ENCODE data around the gene GADD45B.

GADD45B gene, protein sequence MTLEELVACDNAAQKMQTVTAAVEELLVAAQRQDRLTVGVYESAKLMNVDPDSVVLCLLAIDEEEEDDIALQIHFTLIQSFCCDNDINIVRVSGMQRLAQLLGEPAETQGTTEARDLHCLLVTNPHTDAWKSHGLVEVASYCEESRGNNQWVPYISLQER

GRCh38 chr19:2475702-2476450, at the start of gene GADD45B:
Gene GADD45B, plus strand, starts transcription at chr19:2476127. Its CDS starts 232 bp downstream, at chr19:2476359.
- DNase-seq (ENCODE audit: low spot score): peak; percentile 99

- peak; percentile 21 for DNase-seq (ENCODE audit: low spot score)
These were observed 49.1 kb upstream of the GADD45B start for GRCh38 chr19:2426611-2427428.

- peak; percentile 97 for DNase-seq (ENCODE audit: low spot score)
These were observed 48.3 kb upstream of the GADD45B start, which contains the start of gene TIMM13 for GRCh38 chr19:2427429-2428320. Gene TIMM13, minus strand, starts transcription at chr19:2427586. Its CDS starts 53 bp downstream, at chr19:2427533.

DNA sequence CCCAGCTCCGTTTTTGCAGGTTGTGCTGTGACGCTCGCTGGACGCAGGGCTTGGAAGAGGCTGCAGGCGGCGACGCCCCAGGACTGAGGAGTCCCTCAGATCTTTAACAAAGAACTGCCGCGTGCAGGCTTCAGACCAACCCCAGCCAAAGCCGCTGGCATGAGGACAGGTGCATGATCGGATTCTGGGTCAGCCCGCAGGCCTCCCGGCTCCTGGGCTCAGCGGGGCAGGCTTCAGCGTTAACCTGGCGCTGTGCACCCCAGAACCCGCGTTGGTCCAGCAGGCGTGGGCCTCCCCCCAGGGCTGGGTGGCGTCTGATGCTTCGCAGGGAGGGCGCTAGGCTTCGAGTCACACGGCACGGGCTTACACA, 47.6 kb upstream of the GADD45B start:
- DNase-seq (ENCODE audit: low spot score): peak; percentile 71

DNA sequence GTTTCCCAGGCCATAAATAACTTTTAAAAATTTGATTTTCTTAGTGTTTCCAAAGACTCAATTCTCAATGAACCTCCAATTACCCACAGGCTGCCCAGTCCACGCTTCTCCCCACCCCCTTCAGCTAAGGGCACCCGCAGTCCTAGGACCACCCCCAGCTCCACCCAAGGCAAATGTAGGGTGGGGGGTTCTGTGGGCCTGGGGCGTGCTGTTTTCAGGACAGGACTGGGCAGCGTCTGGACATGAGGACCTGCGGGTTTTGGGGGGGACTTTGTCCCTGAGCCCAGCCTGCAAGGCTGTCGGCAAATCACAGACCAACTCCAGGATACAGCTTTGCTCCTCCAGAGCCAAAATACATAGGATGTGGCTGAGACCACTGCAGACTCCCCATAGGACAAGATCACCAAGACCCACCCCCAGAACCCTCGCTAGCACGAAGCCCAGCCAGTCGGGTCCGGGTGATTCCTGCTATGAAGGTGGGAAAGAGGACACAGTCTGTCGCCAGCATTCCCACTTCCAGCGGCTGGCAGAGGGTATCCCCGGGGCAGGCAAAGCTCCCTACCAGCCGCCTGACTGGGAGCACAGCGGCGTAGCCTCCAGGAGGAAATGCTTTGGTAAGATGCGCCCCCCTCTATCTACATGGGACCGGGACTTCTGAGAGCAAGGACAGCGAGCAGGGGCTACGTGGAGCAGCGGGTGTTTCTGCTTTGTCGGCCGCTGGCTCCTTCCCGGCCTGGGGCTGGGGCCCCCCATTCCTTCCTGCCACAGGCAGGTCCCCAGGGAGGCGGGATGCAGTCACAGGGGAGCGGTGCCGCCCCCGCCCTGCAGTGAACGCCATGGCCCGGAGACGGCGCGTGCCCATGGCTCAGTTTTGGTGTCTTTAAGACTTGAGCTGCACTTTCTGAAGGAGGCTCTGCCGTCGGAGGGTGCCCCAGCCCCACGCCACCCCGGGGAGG, 46.9 kb upstream of the GADD45B start:
- DNase-seq (ENCODE audit: low spot score): peak; percentile 59

GRCh38 chr19:2429917-2430535, 45.9 kb upstream of the GADD45B start:
- no peak for DNase-seq (ENCODE audit: low spot score)

DNA sequence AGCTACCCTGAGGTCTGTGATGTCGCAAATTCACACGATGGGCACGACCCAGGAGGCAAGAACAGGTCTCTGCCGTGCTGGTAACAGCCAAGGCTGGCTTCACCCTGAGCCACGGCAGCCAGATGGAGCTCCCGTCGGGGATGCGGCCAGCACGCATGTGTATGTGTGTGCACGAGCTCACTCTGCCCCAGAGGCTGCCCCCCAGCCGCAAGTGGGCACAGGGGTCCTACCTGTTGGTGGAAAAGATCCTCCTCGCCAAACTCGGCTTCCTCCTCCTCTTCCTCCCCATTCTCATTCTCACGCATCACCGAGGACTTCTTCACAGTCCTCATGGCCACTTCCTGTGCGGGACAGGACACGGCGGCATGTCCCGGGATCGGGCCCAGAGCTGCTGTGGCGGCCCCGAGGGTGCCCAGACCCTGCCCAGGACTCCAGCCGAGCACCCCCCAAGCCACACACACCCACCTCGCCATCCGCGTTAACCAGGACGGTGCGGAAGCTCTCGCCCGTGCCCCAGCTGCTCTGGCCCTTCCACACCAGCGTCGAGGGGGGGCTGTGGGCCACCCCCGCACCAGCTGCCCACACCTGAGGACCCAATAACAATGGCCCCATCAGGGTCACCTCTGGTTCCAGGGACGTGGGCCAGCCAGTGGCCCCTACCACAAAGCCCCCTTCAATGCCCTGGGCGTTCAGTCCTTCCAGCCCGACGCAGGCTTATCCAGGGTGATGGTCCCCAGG, 44.4 kb upstream of the GADD45B start:
- no peak for DNase-seq (ENCODE audit: low spot score)

GRCh38 chr19:2432131-2432848, 43.6 kb upstream of the GADD45B start:
- DNase-seq (ENCODE audit: low spot score): no peak

DNA sequence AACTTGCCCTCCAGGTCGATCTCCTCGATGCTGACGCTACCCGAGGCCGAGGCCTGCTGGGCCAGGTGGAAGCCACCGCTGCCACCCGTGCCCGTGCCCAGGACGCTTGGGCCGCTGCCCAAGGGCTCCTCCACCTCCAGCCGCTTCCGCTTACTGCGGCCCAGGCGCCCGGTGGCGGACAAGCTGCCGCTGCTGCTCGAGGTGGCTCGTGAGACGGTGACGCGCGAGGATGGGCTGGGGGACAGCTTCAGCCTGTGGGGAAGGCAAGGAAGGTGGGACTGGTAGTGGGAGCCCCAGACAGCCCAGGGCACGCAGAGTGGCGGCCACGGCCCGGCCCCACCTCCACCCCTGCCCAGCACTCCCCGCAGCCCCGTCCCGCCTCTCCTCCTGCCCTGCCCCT, 42.1 kb upstream of the GADD45B start:
- no peak for DNase-seq (ENCODE audit: low spot score)

DNA sequence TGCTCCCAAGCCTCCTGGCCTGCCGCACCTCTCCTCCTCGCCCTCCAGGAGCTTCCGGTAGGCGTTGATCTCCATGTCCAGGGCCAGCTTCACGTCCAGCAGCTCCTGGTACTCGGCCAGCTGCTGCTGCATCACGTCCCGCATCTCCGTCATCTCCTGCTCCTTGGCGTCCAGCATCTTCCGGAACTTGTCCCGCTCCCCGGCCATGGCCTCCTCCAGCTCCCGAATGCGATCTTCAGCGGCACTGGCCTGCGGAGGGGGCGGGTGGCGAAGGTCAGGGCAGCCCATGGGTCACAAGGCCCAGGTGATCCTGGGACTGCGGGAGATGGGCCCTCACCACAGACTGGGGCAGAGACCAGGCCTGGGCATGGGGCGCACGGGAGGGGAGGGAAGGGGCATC, 41.7 kb upstream of the GADD45B start:
- no peak for DNase-seq (ENCODE audit: low spot score)

- DNase-seq (ENCODE audit: low spot score): no peak
These were observed 41.1 kb upstream of the GADD45B start for GRCh38 chr19:2434721-2435265.

GRCh38 chr19:2436384-2436783, 39.5 kb upstream of the GADD45B start:
- no peak for DNase-seq (ENCODE audit: low spot score)

DNA sequence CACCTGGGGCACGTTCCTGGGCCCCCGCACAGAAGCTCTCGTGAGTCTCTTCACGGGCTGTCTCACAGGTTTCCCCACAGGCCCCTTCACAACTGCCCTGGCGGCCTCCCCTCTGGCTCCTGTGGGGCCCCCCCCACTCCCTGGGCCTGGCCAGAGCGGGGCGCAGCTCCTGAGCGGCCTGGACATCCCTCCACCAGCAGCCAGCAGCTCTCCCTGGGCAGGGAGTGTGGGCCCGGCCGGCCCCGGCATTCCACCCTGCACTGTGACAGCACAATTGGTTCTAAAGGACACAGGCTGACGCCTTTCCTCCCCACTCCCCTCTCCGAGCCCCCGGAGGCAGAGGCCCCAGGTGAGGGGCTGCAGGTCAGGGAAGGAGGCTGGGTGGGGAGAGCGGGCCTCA, 39.0 kb upstream of the GADD45B start:
- no peak for DNase-seq (ENCODE audit: low spot score)

- DNase-seq (ENCODE audit: low spot score): peak; percentile 55
These were observed 37.7 kb upstream of the GADD45B start for GRCh38 chr19:2438178-2438577.

DNA sequence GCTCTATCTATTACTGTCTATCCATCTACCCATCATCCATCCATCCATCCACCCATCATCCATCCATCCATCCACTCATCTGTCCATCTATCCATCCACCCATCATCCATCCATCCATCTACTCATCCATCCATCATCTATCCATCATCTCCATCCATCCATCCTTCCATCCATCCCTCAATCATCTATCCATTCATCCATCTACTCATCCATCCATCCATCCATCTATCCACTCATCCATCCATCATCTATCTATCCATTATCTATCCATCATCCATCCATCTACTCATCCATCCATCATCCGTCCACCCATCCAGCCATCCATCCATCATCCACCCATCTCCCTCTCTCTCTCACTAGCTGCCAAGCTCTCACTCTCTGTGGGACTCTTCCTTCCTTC, 35.4 kb upstream of the GADD45B start:
- DNase-seq (ENCODE audit: low spot score): no peak

GRCh38 chr19:2441096-2441752, 34.7 kb upstream of the GADD45B start:
- no peak for DNase-seq (ENCODE audit: low spot score)

DNA sequence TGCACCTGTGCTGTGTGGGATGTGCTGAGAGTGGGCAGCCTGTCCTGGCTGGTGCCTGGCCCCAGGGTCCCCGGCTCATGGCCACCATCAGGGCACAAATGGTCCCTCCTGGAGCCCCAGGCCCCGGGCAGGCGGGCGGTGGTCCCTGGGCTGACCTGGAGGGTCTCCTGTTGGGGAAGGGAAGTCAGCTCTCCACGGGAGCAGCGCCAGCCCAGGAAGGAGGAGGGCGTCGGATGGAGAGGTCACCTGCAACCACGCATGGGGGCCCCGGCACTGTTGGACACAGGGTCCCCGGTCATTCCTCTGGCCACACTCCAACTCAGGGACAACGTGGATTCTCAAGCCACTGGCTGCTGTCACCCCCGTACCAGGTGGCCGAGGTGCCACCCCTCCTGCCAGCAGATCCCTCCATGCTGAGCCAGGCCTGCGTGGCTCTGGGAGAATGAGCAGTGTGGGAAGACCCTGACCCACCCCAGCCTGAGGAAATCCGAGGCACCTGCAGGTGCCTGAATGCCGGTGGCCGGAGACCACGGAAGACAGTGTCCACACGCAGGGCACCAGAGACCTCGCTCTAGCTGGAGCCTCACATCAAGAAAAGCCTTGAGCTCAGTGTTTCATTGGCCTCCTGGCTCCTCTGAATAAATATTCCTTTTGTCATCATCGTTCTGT, 32.7 kb upstream of the GADD45B start:
- no peak for DNase-seq (ENCODE audit: low spot score)
